MM.1S (cell line): Measurements from ENCODE around the gene AGAP3.

ENCODE experiments used
- DNase-seq: peaks from one replicate; pipeline ENCODE4 v3.0.0-alpha.2; 2015
- H2AFZ ChIP-seq: fragments of 300-600 bp; sonication (generic); 2 replicates; pipeline ENCODE4 v1.6.0; 2016; ENCODE audit warnings: antibody characterized with exemption, low read length
- H3F3A ChIP-seq: fragments of 300-600 bp; sonication (generic); 2 replicates; pipeline ENCODE4 v1.6.1; 2016; ENCODE audit warnings: mild to moderate bottlenecking, antibody characterized with exemption, low read length, moderate library complexity, mixed read lengths; ENCODE audit not compliant: insufficient read depth
- H3K27ac ChIP-seq: fragments of 300-600 bp; sonication (generic); 2 replicates; pipeline ENCODE4 v1.5.1; 2016; ENCODE audit warnings: mild to moderate bottlenecking, low read length
- H3K27me3 ChIP-seq: fragments of 300-600 bp; sonication (generic); replicated peaks from 2 replicates; pipeline ENCODE4 v1.6.0; 2016; ENCODE audit warnings: low read length; ENCODE audit not compliant: insufficient read depth
- H3K36me3 ChIP-seq: fragments of 300-600 bp; sonication (generic); replicated peaks from 2 replicates; pipeline ENCODE4 v1.6.1; 2016; ENCODE audit warnings: mild to moderate bottlenecking, low read length, mixed read lengths; ENCODE audit not compliant: insufficient read depth
- H3K4me1 ChIP-seq: fragments of 300-600 bp; sonication (generic); 2 replicates; pipeline ENCODE4 v1.6.1; 2016; ENCODE audit warnings: low read length, mixed read lengths
- H3K4me2 ChIP-seq: fragments of 300-600 bp; sonication (generic); 2 replicates; pipeline ENCODE4 v1.6.0; 2016; ENCODE audit warnings: low read depth, low read length
- H3K4me3 ChIP-seq: fragments of 300-600 bp; sonication (generic); 2 replicates; pipeline ENCODE4 v1.5.1; 2016; ENCODE audit warnings: low read length, mixed read lengths
- H3K79me2 ChIP-seq: fragments of 300-600 bp; sonication (generic); 2 replicates; pipeline ENCODE4 v1.6.1; 2016; ENCODE audit warnings: mixed run types, low read length, mixed read lengths
- H3K9ac ChIP-seq: fragments of 300-600 bp; sonication (generic); 2 replicates; pipeline ENCODE4 v1.6.1; 2016; ENCODE audit warnings: low read length, mixed read lengths
- H3K9me2 ChIP-seq: fragments of 300-600 bp; sonication (generic); replicated peaks from 2 replicates; pipeline ENCODE4 v1.6.1; 2016; ENCODE audit warnings: mild to moderate bottlenecking, low read length, mixed read lengths; ENCODE audit not compliant: insufficient read depth
- H3K9me3 ChIP-seq: fragments of 300-600 bp; sonication (generic); replicated peaks from 2 replicates; pipeline ENCODE4 v1.6.1; 2016; ENCODE audit warnings: mild to moderate bottlenecking, low read length, mixed read lengths; ENCODE audit not compliant: insufficient read depth
- H4K20me1 ChIP-seq: fragments of 300-600 bp; sonication (generic); 2 replicates; pipeline ENCODE4 v1.6.1; 2016; ENCODE audit warnings: mild to moderate bottlenecking, low read length, moderate library complexity, mixed read lengths; ENCODE audit not compliant: insufficient read depth
- CTCF ChIP-seq: fragments of 300-600 bp; sonication (generic); IDR thresholded peaks from 2 replicates; pipeline ENCODE4 v1.5.1; 2016; ENCODE audit warnings: antibody characterized with exemption, low read length, mixed read lengths
- EZH2 ChIP-seq: fragments of 300-600 bp; sonication (generic); optimal IDR thresholded peaks from 2 replicates; pipeline ENCODE3; 2017; ENCODE audit warnings: low read depth, mild to moderate bottlenecking, antibody characterized with exemption, low read length, mixed read lengths
- EZH2phosphoT487 ChIP-seq: fragments of 300-600 bp; sonication (generic); IDR thresholded peaks from 2 replicates; pipeline ENCODE4 v1.6.1; 2018; ENCODE audit warnings: antibody characterized with exemption, low read length

Gene AGAP3

DNA sequence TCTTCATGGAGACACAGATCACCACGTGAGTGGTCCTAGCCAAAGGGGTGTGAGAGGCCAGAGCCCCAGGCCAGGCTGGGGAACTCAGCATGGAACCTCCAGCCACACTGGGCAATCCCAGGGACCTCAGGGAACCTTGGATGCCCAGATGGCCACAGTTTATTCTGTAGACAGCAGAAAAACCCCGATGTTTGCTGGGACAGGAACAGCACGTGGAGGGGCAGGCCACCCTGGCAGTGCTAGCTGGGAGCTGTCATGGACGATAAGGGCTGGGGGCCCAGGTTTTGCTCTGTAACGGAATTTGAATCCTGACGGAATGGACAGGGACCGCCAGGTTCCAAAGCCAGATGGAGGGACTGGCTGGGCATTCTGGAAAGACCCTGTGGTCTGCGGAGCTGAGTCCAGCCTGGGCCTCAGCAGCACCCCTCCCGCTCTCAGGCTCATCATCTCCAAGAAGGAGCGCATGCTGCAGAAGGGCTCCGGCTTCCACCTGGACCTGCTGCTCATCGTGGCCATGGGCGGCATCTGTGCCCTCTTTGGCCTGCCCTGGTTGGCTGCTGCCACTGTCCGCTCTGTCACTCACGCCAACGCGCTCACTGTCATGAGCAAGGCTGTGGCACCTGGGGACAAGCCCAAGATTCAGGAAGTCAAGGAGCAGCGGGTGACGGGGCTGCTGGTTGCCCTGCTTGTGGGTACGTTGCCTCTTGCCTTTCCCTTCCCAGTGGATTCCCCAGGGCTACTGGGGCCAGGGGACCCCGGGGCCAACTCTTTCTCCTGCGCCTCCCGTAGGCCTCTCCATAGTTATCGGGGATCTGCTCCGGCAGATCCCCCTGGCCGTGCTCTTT, 11.2 kb upstream of the AGAP3 start:
- peaks cover 8% of the 10 kb centered on the region for H3K4me1 ChIP-seq
- no peak overlapping the region for H2AFZ ChIP-seq
- TF ChIP-seq EZH2 = no peak
- TF ChIP-seq EZH2phosphoT487 = no peak
- TF ChIP-seq CTCF = no peak
- no peak for DNase-seq
- no peaks in the 10 kb centered on the region for H3K27me3 ChIP-seq
- no peaks in the 10 kb centered on the region for H3K9me2 ChIP-seq
- no peak overlapping the region for H3K27ac ChIP-seq
- H3K36me3 ChIP-seq = peaks cover 3% of the 10 kb centered on the region; the same call in 1 of the 2 replicates
- H3K9ac ChIP-seq = no peak overlapping the region
- H3K9me3 ChIP-seq = no peaks in the 10 kb centered on the region
- peaks cover 24% of the 10 kb centered on the region for H3K79me2 ChIP-seq
- peaks cover 12% of the 10 kb centered on the region; the same call in 1 of the 2 replicates for H3F3A ChIP-seq
- no peak overlapping the region for H3K4me3 ChIP-seq
- no peak overlapping the region for H3K4me2 ChIP-seq
- no peaks in the 10 kb centered on the region for H4K20me1 ChIP-seq

DNA sequence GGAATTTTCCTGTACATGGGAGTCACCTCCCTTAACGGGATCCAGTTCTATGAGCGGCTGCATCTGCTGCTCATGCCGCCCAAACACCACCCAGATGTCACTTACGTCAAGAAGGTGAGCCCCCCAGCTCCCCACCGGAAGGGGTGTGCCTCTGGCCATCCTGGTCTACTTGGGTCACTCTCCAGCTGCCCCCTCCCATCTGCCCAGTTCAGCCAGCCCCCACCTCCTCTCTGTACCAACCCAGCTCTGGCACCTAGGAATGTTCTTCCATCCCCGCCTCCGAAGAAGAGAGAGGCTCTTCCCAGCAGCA, 10.7 kb upstream of the AGAP3 start:
- Histone ChIP-seq H3K79me2 (peaks cover 29% of the 10 kb centered on the region), H3K9ac (no peak overlapping the region)

DNA sequence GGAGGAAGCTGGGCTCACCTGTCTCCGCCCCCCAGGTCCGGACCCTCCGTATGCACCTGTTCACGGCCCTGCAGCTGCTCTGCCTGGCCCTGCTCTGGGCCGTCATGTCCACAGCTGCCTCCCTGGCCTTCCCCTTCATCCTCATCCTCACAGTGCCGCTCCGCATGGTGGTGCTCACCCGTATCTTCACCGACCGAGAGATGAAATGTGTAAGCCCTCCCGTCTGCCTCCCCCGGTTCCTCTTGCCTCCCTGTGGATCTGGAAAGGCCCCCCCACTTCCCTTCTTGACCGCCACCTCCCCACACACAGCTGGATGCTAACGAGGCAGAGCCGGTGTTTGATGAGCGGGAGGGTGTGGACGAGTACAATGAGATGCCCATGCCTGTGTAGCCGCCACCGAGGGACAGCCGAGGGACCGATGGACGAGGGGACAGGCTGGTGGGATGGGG, 10.3 kb upstream of the AGAP3 start:
- no peaks in the 10 kb centered on the region for H4K20me1 ChIP-seq
- TF ChIP-seq CTCF (no peak), EZH2phosphoT487 (no peak), EZH2 (no peak)
- H3K36me3 ChIP-seq = peaks cover 3% of the 10 kb centered on the region; the same call in 1 of the 2 replicates

More for the DNA sequence above, 10.7 kb upstream of the AGAP3 start:
- no peaks in the 10 kb centered on the region for H3K9me2 ChIP-seq
- H3K27ac ChIP-seq = no peak overlapping the region
- TF ChIP-seq EZH2phosphoT487 (no peak), EZH2 (no peak), CTCF (no peak)
- H3K27me3 ChIP-seq = no peaks in the 10 kb centered on the region
- H3K4me2 ChIP-seq = no peak overlapping the region
- H3K9me3 ChIP-seq = no peaks in the 10 kb centered on the region
- no peak overlapping the region for H2AFZ ChIP-seq
- H4K20me1 ChIP-seq = no peaks in the 10 kb centered on the region
- peaks cover 12% of the 10 kb centered on the region; the same call in 1 of the 2 replicates for H3F3A ChIP-seq
- H3K4me1 ChIP-seq = peaks cover 8% of the 10 kb centered on the region
- H3K36me3 ChIP-seq = peaks cover 3% of the 10 kb centered on the region; the same call in 1 of the 2 replicates
- no peak for DNase-seq
- no peak overlapping the region for H3K4me3 ChIP-seq

More for the DNA sequence above, 10.3 kb upstream of the AGAP3 start:
- H3K27me3 ChIP-seq = no peaks in the 10 kb centered on the region
- H3K4me1 ChIP-seq = peaks cover 8% of the 10 kb centered on the region
- H2AFZ ChIP-seq = no peak overlapping the region
- peaks cover 30% of the 10 kb centered on the region for H3K79me2 ChIP-seq
- H3K27ac ChIP-seq = no peak overlapping the region
- DNase-seq = no peak
- H3K9me2 ChIP-seq = no peaks in the 10 kb centered on the region
- no peak overlapping the region for H3K4me3 ChIP-seq
- peaks cover 13% of the 10 kb centered on the region; the same call in 1 of the 2 replicates for H3F3A ChIP-seq
- H3K9me3 ChIP-seq = no peaks in the 10 kb centered on the region
- no peak overlapping the region for H3K4me2 ChIP-seq
- no peak overlapping the region for H3K9ac ChIP-seq
